SH-SY5Y (cell line): ENCODE data around the gene PCSK5.

Experiments
- GATA2 ChIP-seq: IDR thresholded peaks from 2 replicates; pipeline ENCODE4 v1.6.1; 2011; ENCODE audit warnings: mild to moderate bottlenecking, low read depth, low read length
- GATA3 ChIP-seq: IDR thresholded peaks from 2 replicates; pipeline ENCODE4 v1.6.1; 2011; ENCODE audit warnings: low read depth, mild to moderate bottlenecking, low read length, moderate library complexity

GRCh38 chr9:75990576-75991304 is 100.3 kb downstream of the PCSK5 start:
- TF ChIP-seq GATA2 (no peak), GATA3 (no peak)
